ENCODE measurements around the gene MAML2.

The MAML2 gene

GRCh38 chr11:96315476-96315875, 27.5 kb downstream of the MAML2 start:
- TF ChIP-seq, protein P1, sequence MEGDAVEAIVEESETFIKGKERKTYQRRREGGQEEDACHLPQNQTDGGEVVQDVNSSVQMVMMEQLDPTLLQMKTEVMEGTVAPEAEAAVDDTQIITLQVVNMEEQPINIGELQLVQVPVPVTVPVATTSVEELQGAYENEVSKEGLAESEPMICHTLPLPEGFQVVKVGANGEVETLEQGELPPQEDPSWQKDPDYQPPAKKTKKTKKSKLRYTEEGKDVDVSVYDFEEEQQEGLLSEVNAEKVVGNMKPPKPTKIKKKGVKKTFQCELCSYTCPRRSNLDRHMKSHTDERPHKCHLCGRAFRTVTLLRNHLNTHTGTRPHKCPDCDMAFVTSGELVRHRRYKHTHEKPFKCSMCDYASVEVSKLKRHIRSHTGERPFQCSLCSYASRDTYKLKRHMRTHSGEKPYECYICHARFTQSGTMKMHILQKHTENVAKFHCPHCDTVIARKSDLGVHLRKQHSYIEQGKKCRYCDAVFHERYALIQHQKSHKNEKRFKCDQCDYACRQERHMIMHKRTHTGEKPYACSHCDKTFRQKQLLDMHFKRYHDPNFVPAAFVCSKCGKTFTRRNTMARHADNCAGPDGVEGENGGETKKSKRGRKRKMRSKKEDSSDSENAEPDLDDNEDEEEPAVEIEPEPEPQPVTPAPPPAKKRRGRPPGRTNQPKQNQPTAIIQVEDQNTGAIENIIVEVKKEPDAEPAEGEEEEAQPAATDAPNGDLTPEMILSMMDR (IDR thresholded peaks at IDR 0.05; ENCODE audit: low read depth, low read length) = no peak
- DNase-seq (ENCODE audit: low read depth, low spot score) = no peak
- H3K4me3 ChIP-seq (ENCODE audit: low read depth, low read length) = no peak overlapping the region
- in situ Hi-C loops (cut with HindIII; ENCODE audit: low sequenced_read_pairs) = no loop called here

- peak; percentile 61 for DNase-seq (ENCODE audit: low read depth, low spot score)
These were observed 28.5 kb downstream of the MAML2 start for GRCh38 chr11:96314326-96315020.

DNA sequence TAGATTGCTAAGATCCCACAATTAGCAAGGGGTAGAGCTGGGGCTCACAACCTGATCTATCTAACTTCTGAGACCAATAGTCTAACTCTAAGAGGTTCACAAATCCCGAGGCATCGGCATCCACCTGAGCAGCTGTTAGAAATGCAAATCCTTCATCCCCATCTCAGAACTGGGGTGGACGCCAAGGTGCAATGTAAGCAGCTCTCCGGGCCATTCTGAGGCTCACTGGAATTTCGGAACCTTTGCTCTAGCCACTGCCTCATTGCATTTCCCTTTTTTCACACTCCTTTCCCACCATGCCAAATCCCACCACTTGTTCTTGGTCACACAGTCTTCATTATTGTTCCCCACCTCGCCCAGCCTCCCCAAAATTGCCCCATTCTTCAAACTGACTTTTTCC, 29.8 kb downstream of the MAML2 start:
- in situ Hi-C loops (cut with HindIII; ENCODE audit: low sequenced_read_pairs) = no loop called here

More at GRCh38 chr11:96314326-96315020, 28.5 kb downstream of the MAML2 start:
- TF ChIP-seq, protein P1 (IDR thresholded peaks at IDR 0.05; ENCODE audit: low read depth, low read length) = no peak
- no peak overlapping the region for H3K4me3 ChIP-seq (ENCODE audit: low read depth, low read length)
- in situ Hi-C loops (cut with HindIII; ENCODE audit: low sequenced_read_pairs) = no loop called here

GRCh38 chr11:96311120-96311568, 31.9 kb downstream of the MAML2 start:
- TF ChIP-seq, protein P1 (IDR thresholded peaks at IDR 0.05; ENCODE audit: low read depth, low read length) = no peak
- peak; percentile 82 for DNase-seq (ENCODE audit: low read depth, low spot score)

More for the DNA sequence above, 29.8 kb downstream of the MAML2 start:
- H3K4me3 ChIP-seq (ENCODE audit: low read depth, low read length) = no peak overlapping the region
- TF ChIP-seq, protein P1 (IDR thresholded peaks at IDR 0.05; ENCODE audit: low read depth, low read length) = no peak
- DNase-seq (ENCODE audit: low read depth, low spot score) = no peak

DNA sequence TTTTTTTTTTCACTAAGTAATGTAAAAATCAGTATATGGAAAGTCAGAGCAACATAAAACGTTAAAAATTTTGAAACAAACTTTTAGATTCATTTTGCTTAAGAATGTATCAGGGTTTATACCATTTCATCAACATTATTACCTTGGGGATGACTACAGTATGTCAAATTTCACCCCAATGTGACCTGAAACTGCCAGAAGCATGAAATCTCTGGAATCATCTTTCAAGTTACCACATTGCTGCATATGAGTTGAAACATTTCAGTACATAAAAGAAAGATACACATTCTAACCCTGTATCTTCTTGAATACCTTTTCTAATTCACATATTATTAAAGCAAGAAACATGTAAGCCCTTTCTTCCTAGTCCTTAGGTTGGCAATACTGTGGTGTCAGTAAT, 32.8 kb downstream of the MAML2 start:
- TF ChIP-seq, protein P1 (IDR thresholded peaks at IDR 0.05; ENCODE audit: low read depth, low read length) = no peak
- no peak overlapping the region for H3K4me3 ChIP-seq (ENCODE audit: low read depth, low read length)
- no peak for DNase-seq (ENCODE audit: low read depth, low spot score)
- in situ Hi-C loops (cut with HindIII; ENCODE audit: low sequenced_read_pairs) = no loop called here

More at GRCh38 chr11:96311120-96311568, 31.9 kb downstream of the MAML2 start:
- in situ Hi-C loops (cut with HindIII; ENCODE audit: low sequenced_read_pairs) = no loop called here
- H3K4me3 ChIP-seq (ENCODE audit: low read depth, low read length) = no peak overlapping the region

DNA sequence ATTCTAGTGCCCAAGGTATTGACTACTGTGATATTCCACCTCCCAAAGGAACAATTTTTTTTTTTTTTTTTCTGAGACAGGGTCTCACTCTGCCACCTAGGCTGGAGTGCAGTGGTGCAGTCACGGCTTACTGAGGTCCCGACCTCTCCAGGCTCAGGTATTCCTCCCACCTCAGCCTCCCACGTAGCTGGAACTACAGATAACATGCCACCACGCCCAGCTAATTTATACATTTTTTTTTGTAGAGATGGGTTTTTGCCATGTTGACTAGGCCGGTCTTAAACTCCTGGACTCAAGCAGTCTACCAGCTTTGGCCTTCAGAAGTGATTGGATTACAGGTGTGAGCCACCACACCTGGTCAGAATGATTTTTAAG, 33.4 kb downstream of the MAML2 start:
- no peak for DNase-seq (ENCODE audit: low read depth, low spot score)
- in situ Hi-C loops (cut with HindIII; ENCODE audit: low sequenced_read_pairs) = no loop called here
- TF ChIP-seq, protein P1 (IDR thresholded peaks at IDR 0.05; ENCODE audit: low read depth, low read length) = no peak
- H3K4me3 ChIP-seq (ENCODE audit: low read depth, low read length) = no peak overlapping the region

Data from astrocyte of the spinal cord (primary cell).